Middle frontal gyrus (tissue), 1 donor: ENCODE data around the gene OR8K1.

Source experiments
- DNase-seq: peaks from one replicate; pipeline ENCODE4 v3.0.0-alpha.2; 2015; ENCODE audit warnings: low spot score; ENCODE audit errors: extremely low spot score

OR8K1 gene

GRCh38 chr11:56345739-56346138, at the start of gene OR8K1:
Gene OR8K1, plus strand, starts transcription at chr11:56346039. Its CDS starts 0 bp downstream, at chr11:56346039.
- DNase-seq, result no peak

GRCh38 chr11:56296898-56297297, 48.9 kb upstream of the OR8K1 start:
- DNase-seq, result no peak

- no peak for DNase-seq
These were observed 38.0 kb upstream of the OR8K1 start for GRCh38 chr11:56307836-56308235.

- no peak for DNase-seq
These were observed 31.0 kb upstream of the OR8K1 start, which contains the start of gene OR8K3 for GRCh38 chr11:56314844-56315243. Gene OR8K3, plus strand, starts transcription at chr11:56315144. Its CDS starts 3,163 bp downstream, at chr11:56318307.

- no peak for DNase-seq
These were observed 13.9 kb upstream of the OR8K1 start for GRCh38 chr11:56331861-56332491.

GRCh38 chr11:56333156-56333555, 12.7 kb upstream of the OR8K1 start:
- no peak for DNase-seq

GRCh38 chr11:56340289-56340688, 5.5 kb upstream of the OR8K1 start:
- DNase-seq, result no peak

GRCh38 chr11:56353991-56354390, 8.2 kb downstream of the OR8K1 start, which contains the start of gene OR8J1:
Gene OR8J1, plus strand, starts transcription at chr11:56354291. Its CDS starts 5,956 bp downstream, at chr11:56360247.
- no peak for DNase-seq

- no peak for DNase-seq
These were observed 29.5 kb downstream of the OR8K1 start, which contains the start of gene OR8U1 for GRCh38 chr11:56375324-56375723. Gene OR8U1, plus strand, starts transcription at chr11:56375624. Its CDS starts 0 bp downstream, at chr11:56375624.

GRCh38 chr11:56380120-56380519, 34.3 kb downstream of the OR8K1 start:
- DNase-seq, result no peak

GRCh38 chr11:56394381-56394780, 48.5 kb downstream of the OR8K1 start:
- no peak for DNase-seq

GRCh38 chr11:56396047-56396446, 50.2 kb downstream of the OR8K1 start:
- DNase-seq, result no peak
